Suprapubic skin (tissue), 3 donors: ENCODE data around the gene DOK1.

Experiments
- CTCF ChIP-seq, 2 donors: fragments of 200-600 bp in 1 of 2; fragments of 450-650 bp in 1 of 2; sonication (generic) in 1 of 2; IDR thresholded peaks; one replicate each; pipeline ENCODE4 v1.5.1; 2016 to 2019; ENCODE audit warnings: antibody characterized with exemption in 2 of 2, mild to moderate bottlenecking in 1 of 2, moderate library complexity in 1 of 2
- EP300 ChIP-seq: sonication (generic); formaldehyde crosslinking; IDR thresholded peaks from one replicate; pipeline ENCODE4 v1.6.1; 2017; ENCODE audit warnings: antibody characterized with exemption
- POLR2A ChIP-seq, 2 donors: fragments of 450-650 bp; IDR thresholded peaks; one replicate each; pipeline ENCODE4 v1.6.1; 2017; ENCODE audit warnings: antibody characterized with exemption in 2 of 2, mild to moderate bottlenecking in 2 of 2, moderate library complexity in 2 of 2

GRCh38 chr2:74527741-74528140 lies 26.8 kb upstream of the DOK1 start:
- no peak for TF ChIP-seq EP300
- TF ChIP-seq POLR2A (IDR thresholded peaks at IDR 0.05), result no peak
- TF ChIP-seq CTCF (IDR thresholded peaks at IDR 0.05), result no peak
